Activated CD4-positive, alpha-beta memory T cell treated with anti-CD3 and anti-CD28 coated beads, Interleukin-2, amount 10 ng/mL, durations not matched to agents 7 days and 5 days (primary cell): ENCODE measurements around the gene CES4A. TPM values are rescaled to one million over a fixed set of nuclear protein-coding genes. Genes with fewer than 3 reads are reported as not detected.

ENCODE experiments used
- total RNA-seq, 2 experiments: library from RNA; stranded (reverse); gene quantifications; one replicate each; pipeline ENCODE4 v1.2.3, GENCODE V29; 2021

CES4A gene
- total RNA-seq, 2 experiments from 2014 or later = 37.8 to 39.3 TPM

Other genes with a start within 250 kb of the CES4A start
- gene DYNC1LI2, start 237.0 kb upstream of the CES4A start, total RNA-seq = 10 to 100 TPM; 50.1 to 52.9 TPM
- gene TERB1, start 187.0 kb upstream of the CES4A start, total RNA-seq = under 1 TPM in 1 of 2 experiments, not detected in 1; 0.15 TPM
- gene NAE1, start 157.6 kb upstream of the CES4A start, total RNA-seq = 10 to 100 TPM; 76.5 to 78.2 TPM
- under 1 TPM in 1 of 2 experiments, not detected in 1; 0.13 TPM for gene CA7, start 144.2 kb upstream of the CES4A start, total RNA-seq
- gene PDP2, start 108.1 kb upstream of the CES4A start, total RNA-seq = 10 to 100 TPM; 30.7 to 33.9 TPM
- not detected for gene CDH16, start 69.7 kb upstream of the CES4A start, total RNA-seq
- gene RRAD, start 63.1 kb upstream of the CES4A start, total RNA-seq = 1 to 10 TPM; 1.0 to 1.3 TPM
- gene CIAO2B, start 54.2 kb upstream of the CES4A start, total RNA-seq = 100 to 1,000 TPM; 116 to 121 TPM
- 10 to 100 TPM; 32.9 to 33.5 TPM for gene CES2, start 53.1 kb upstream of the CES4A start, total RNA-seq
- gene CES3, start 27.3 kb upstream of the CES4A start, total RNA-seq = 1 to 10 TPM; 6.1 to 6.3 TPM
- gene CBFB, start 40.6 kb downstream of the CES4A start, total RNA-seq = 100 to 1,000 TPM; 236 to 238 TPM
- 10 to 100 TPM; 12.4 to 13.3 TPM for gene PHAF1, start 121.4 kb downstream of the CES4A start, total RNA-seq
- 10 to 100 TPM; 14.6 to 16.2 TPM for gene B3GNT9, start 162.4 kb downstream of the CES4A start, total RNA-seq
- gene TRADD, start 171.3 kb downstream of the CES4A start, total RNA-seq = 10 to 100 TPM; 96.9 to 97.3 TPM
- 10 to 100 TPM; 52.3 to 54.4 TPM for gene FBXL8, start 171.4 kb downstream of the CES4A start, total RNA-seq
- gene HSF4, start 176.2 kb downstream of the CES4A start, total RNA-seq = 100 to 1,000 TPM; 107 to 110 TPM
- 10 to 100 TPM; 35.6 to 36.7 TPM for gene NOL3, start 181.9 kb downstream of the CES4A start, total RNA-seq
- gene MATCAP1, start 195.4 kb downstream of the CES4A start, total RNA-seq = 10 to 100 TPM; 63.9 to 70.9 TPM
- not detected for gene EXOC3L1, start 201.5 kb downstream of the CES4A start, total RNA-seq
- 100 to 1,000 TPM; 127 to 131 TPM for gene E2F4, start 203.6 kb downstream of the CES4A start, total RNA-seq
- 1 to 10 TPM; 7.3 to 8.3 TPM for gene ELMO3, start 210.5 kb downstream of the CES4A start, total RNA-seq
- gene TMEM208, start 238.5 kb downstream of the CES4A start, total RNA-seq = 10 to 100 TPM; 39.6 to 39.7 TPM